HG03457 (cell line): ENCODE results near the gene MAGI2.

Experiments
- ATAC-seq: cut with Tn5 transposase; IDR thresholded peaks from one replicate; pipeline ENCODE4 v1.9.1; 2021; ENCODE audit warnings: moderate number of reproducible peaks; ENCODE audit not compliant: unreplicated experiment

Gene MAGI2

DNA sequence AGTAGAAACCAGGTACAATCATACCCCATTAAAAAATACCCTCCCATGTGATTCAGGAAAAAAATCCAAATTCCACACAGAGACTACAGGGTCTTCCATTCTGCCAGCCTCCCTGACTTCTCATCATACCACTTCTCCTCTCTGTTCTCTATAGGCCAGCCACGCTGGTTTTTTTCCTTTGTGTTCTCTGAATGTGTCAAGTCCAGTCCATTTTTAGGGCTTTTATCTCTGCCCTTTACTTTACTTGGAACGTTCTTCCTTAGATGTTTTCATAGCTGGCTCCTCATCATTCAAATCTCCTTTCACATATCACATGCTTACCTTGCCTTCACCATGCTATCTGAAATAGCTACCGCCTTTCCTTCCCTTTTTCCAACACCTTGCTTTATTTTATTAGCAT is 1057.3 kb downstream of the MAGI2 start:
- no peak for ATAC-seq

DNA sequence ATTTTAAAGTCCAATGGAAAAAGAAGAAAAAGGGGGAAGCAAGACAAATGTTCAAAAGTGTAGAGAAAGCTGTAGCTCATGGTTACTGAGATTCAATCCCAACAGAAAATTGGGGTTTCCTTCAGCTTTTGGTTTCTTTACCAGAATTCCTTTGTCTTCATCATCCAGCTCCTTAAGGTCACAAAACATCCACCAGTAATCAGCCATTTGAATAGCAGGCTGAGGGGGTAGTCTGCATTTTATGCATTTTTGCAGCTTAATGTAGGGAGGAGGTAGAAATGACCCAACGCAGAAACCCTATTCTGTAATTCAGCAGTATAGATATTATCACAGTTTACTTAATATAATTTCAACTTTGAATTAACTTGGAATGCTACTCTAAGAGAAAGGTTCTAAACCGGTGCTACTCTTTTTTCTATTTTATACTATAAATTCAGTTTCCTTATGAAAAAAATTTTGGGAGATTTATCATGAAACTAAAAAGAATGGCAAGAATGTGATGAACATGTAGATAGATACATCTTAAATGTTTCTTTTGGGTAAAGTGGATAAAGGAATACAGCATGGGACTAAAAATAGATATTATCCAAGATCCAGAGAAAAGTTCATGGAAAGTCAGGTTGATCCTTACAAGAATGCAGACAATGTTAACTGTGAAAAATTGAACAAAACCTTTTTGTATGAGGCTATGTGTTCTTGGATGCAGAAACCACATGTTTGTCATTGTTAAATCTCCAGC is 1058.0 kb downstream of the MAGI2 start:
- no peak for ATAC-seq

DNA sequence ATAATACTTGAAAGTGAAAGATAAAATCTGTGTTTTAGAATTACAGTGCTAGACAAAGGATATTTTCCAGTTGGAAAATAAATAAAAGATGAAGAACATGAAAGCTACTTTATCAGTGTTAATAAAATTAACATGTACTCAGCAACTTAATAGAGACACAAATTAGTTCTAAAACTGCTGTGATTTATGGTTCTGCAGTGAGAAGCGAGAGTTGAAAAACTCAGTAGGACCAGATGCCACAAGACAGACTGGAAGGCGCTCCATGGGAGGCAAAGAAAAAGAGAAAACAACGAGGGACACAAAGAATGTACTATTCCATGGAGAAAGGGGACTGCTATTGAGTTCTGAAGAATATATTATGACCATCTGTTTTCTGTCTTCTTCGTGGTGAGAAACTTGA is 1064.4 kb downstream of the MAGI2 start:
- no peak for ATAC-seq

DNA sequence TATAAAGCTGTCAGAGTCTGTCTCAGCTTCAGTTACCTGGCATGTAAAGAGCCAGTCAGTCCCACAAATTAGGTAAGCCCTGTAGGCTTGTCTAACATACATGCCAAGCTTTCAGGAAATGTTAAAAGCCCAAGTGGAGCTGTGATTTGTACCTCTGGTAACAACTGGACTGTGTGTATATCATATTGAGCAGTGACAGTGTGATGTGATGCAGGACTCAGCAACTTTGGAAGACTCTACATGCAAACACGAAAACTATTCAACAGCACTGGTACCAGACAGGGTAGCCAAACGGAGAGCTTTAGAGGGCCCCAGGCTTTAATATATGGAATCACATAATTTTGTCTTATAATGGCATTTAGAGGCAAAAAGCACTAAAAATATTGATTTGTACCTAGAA is 1066.9 kb downstream of the MAGI2 start:
- no peak for ATAC-seq

DNA sequence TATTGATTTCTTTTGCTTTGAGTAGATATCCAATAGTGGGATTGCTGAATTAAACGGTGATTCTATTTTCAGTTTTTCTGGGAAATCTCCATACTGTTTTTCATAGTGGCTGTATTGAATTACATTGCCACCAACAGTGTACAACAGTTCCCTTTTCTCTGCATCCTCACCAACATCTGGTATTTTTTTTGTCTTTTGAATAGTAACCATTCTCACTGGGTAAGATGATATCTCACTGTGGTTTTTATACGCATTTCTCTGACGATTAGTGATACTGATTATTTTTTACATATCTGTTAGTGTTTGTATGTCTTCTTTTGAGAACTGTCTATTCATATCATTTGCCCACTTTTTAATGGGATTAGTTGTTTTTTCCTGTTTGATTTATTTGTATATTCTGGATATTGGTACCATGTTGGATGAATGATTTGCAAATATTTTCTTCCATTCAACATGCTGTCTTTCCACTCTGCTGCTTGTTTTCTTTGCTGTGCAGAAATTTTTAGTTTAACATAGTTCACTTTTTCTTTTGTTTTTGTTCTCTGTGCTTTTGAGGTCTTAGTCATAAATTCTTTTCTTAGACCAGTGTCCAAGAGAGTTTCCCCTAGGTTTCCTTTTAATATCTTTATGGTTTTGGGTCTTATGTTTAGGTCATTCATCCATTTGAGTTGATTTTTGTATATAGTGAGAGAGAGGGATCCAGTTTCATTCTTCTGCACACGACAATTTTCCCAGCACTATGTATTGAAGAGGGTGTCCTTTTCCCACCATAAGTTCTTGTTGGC is 1070.2 kb downstream of the MAGI2 start:
- no peak for ATAC-seq

DNA sequence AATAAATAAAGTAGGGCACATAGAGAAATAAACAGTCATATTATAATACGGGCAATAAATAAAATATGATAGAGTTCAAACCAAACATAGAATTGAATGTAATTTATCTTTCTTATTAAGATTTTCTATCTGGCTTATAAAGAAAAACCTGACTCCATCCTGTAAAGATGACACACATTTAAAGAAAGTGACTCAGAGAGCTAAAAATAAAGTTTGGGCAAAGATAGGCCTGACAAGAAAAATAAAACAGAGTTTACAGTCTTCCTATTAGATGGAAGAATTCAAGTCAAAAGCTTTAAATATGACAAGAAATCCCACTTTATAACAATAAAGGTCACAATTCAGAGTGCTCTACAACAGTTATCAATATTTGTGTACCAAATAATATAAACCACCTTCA is 1074.3 kb downstream of the MAGI2 start:
- ATAC-seq, result no peak

DNA sequence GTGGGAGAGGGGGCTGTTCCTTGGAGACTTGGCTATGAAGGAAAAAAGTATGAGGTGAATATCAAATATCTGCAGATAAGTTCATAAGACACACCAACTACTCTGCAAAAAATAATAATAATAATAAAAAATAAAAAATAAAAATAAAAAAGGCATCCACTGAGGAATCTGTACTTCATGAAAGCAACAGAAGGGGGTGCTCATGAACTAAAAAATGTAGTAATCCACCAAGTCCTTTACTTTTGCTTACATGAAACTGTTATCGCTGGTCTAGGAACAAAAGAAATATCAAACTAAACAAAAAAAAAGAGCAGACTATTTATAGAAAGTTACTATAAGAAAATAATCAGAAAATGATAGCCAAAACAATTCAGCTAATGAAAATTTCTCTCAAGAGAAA is 1075.9 kb downstream of the MAGI2 start:
- no peak for ATAC-seq

DNA sequence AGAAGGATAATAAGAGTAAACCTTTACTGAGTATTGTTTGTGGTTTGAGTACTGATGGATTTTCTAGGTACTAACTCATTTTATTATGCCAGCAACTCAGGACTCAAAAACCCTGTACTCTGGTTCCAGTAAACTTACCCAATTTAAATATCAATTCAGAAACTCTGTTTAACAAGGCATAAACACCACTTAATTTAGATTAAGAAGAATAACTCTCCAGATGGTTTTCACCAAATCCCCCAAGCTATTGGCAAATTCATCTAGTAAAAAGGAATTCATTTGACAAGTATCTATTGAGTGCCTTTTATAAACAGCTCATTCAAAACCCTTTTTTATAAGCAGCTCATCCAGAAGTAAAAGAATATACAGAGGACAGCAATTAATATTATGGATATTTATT is 1082.5 kb downstream of the MAGI2 start:
- ATAC-seq, result no peak

DNA sequence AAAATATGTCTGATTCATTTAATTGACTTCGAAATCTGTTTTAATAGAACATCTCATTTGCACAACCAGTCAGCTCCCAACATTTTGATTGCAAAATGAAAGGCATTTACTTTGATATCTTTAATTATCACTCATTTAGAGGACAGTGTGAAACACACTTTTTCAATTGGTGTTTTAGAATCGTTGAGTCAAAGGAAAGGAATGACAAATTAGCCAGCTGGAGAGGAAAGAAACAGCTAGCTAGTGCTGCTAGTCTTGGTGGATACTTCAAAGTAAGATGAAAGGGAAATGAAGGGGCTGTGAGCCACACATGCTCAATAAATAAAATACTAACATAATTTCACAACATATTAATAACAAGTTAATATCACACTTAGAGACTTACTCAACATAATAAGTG is 1084.7 kb downstream of the MAGI2 start:
- ATAC-seq, result no peak

DNA sequence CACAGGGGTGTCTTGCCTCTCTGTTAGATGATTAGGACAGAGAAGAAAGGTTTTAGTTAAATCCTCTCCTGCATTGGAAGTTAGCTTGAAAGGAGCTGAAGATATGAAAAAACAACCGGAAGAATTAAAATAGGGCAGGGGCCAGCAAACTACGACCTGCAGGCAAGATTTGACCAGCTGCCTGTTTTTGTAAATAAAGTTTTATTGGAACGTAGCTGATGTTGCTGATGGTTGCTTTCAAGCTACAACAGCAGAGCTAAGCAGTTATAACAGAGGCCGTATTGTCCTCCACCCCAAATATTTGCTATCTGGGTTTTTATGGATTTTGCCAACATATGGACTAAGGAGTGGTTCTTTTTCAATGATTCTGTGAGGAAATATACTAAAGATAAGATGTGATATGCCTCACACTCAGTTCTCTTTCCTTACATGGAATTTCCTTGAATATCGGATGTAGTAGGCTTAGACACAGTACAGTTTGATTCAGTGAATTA is 1086.1 kb downstream of the MAGI2 start:
- ATAC-seq, result no peak

DNA sequence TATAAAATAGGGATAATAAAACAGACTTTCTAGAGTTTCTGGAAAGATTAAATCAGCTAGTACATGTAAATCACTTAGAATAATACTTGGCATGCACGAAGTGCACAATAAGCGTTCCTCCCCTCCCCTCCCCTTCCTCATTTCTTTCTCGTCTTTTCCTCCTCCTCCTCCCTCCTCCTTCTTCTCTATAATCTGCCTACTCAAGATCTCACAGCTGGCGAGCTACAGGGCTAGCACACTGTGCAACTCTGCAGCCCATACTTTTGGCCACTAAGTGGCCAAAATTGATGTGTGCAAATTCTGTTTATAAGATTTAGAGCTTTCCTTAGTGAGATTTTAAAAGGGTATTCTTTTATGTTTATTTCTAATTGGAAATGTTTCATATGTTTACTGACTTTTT is 1089.6 kb downstream of the MAGI2 start:
- ATAC-seq, result no peak

DNA sequence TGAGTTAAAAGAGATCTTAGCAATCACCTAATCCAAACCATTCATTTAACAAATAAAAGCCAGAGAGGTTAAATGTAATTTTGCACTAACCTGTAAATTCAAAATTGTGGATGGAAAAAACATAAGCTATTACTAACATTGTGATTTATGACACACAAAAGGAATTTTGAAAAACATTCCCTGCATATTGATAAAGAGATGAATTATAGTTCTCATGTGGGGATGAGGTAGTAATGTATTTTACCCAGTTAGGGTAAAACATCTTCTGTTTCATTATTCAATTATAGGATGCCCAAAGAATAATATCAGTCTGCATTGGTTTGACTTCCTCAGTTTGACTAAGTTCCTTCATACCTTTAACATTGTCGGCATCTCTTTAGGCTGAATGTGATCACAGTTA is 1093.6 kb downstream of the MAGI2 start:
- no peak for ATAC-seq

DNA sequence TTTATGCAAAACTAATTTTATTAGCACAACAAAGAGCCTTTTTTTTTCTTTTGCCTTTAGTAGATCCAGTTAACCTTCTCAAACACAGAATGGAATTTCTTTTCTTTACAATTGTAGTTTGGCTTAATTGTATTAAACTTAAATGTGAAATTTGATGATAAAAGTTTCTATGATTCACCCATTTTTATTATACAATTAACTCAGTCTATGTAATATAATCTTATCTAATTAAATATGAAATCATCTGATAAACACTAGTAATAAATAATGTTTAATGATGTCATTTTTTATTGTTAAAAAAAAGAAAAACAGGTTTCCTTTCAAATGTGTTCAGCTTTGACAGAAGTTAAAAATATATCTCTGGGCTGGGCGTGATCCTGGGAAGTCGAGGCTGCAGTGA is 1095.8 kb downstream of the MAGI2 start:
- no peak for ATAC-seq

DNA sequence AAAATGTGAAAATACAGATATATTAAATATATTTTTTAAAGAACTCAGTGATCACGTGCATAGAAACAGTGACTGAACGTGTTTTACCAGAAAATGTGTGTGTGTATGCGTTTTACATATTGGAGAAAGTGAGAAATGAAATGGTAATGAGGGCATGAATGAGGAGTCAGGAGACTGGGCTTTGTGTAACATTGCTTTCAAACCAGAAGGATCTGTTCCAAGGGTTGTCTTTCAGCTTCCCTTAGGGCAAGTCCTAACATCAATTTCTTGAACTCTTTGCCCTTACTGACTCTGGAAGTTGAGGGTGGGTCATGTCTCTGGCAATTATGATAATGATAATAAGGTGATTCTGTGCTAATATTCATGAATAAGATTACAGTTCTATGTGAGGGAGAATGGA is 1097.6 kb downstream of the MAGI2 start:
- ATAC-seq, result no peak

DNA sequence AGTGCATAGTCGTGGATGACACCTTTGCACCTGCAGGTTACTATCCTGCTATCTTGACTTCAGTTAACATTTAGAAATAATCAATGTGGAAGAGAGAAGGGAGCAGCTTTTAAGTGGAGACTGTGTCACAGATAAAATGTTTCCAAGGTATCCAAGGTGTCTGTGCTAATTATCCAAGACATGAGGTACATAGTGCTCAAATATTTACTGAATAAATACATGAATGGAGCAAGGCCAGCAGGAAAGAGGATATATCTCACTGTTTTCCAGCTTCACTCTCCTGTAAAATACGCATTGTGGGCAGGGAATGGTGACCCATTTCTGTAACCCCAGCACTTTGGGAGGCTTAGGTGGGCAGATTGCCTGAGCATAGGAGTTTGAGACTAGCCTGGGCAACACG is 1102.5 kb downstream of the MAGI2 start:
- ATAC-seq, result no peak

DNA sequence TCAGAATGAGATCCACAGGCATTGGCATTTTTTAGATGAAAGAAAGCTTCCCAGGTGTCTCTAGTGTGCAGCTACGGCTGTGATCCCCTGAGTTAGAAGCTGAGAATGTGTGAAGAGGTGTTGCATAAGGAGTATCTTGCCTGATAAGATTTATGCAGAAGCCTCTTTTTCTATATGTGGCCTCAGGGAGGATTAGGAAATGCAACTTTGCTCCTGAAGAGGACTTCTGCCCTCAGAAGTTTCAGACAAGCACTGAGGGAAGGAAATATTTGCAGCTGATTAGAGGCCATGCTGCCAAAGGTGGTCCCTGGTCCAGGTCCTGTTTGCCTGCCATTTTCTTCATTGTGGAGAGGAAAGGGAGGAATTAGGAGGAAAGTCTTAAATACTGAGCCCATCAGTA is 1103.1 kb downstream of the MAGI2 start:
- ATAC-seq, result no peak

DNA sequence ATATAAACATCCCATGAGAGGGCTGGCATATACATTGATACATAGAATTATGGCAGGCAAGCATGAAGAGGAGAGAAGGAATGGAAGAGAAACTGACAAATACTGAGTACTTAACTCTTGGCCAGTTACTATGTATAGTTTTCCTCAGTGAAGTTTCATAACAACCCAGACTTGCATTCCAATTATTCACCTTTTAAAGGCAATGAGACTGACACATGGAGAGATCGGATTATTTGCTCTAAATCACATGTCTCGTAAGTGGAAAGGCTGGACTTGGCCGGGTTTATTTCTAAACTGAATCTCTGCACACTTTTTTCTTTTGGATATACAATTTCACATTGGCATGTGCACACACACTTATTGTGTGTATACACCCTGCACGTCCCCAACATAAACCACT is 1106.6 kb downstream of the MAGI2 start:
- no peak for ATAC-seq

DNA sequence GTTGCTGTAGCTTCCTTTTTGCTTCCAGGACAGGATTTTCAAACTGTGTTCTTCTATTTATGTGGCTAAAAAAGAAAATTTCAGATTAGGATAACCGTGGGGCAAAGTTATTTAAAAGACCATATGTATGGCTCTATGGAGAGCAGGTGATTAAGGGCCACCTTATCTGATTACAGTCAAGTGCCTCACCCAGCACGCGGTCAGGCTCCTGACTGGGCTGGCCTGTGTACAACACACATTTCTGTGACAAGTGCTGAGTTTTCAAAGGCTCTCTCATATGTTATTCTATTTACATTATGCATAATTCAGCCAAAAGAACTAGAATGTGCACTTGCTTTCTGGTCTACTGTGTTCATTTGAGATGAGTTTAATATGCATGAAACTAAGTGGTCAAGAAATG is 1107.5 kb downstream of the MAGI2 start:
- no peak for ATAC-seq

DNA sequence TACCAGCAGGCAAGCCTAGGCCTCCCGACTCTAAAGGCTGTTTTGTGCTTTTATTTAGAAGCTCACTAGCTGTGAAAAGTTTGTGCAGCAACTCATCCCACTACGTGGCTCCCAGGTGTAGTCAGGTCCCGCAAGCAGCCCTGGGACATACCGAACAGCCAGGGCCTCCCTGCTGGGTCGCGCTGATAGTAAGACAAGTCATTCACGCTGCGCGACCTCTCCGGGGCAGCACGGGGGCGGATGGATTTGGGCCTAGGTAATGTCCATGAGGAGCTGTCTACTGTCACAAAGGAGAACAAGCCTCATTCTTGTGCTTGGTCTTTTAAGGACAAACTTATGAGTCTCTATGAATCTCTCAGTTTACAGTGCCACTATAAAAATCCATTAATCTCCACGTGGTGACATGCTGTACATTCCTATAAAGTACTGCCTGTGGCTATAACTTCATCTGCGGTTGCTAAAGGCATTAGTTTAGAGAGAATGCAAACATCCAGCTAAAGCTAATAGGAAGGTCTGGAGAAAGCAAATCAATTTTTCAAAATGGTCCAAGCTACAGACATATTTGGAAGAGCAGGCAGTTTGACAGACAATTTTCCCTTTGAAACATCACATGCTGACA is 1108.1 kb downstream of the MAGI2 start:
- no peak for ATAC-seq

DNA sequence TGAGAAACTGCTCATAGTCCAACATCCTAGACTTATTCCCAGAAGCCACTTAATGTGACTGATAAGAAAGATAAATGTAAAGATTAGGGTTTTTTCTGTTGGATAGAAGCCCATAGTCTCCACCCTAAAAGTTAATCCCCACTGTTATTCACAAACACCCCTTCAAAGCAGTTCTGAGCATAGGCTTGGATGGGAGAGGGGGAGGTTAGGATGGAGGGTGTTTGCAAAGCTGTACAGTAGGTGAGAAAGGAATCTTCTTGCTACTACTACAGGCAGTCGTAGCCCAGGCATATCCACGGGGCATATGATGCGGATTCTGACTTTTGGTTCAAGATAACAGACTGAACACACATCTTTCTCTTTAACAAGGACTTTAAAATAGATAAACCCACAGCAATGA is 1119.0 kb downstream of the MAGI2 start:
- ATAC-seq, result no peak

DNA sequence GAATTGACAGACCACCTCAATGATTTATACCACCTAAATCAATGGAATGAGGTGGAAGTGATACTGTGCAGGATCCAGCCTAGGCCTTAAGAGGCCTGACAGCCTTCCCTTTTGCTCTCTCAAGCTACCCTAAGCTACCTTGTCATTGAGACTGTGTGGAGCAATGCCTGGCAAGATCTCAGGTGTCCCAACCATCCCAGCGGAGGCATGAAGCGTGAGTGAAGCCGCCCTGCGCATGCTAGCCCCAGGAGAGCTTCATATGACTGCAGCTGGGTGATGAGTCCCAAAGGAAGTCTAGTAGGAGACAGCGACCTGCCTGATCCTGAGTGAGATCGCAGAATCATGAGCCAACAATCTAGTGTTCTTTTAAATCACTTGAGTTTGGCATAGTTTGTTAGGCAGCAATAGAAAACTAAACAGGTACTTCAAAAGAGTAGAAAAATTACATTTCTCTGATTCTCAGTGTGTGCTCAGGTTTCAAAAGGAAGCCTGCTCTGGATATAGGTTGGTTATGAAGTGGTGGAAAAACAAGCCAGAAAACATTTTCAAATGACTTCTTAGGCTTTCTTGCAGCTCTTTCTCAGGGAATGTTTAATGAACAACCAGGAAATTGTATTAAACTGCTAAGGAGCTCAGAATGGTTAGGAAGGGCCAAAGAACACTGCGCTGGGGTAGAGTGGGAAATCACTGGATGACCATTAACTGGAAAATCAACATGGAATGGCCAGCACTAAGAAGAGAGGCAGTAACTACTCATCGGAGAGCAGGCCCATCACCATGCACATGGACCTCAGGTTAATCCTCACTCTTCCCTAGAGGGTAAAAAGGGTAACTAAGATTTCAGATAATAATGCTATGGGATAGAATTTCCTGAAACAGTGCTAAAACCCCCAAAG is 1119.7 kb downstream of the MAGI2 start:
- no peak for ATAC-seq
